ENCODE measurements around the gene ENKUR.

ENKUR gene

GRCh38 chr10:24938525-24938924 is 77.4 kb downstream of the ENKUR start:
- DNase-seq: no peak

GRCh38 chr10:24938076-24938475 is 77.9 kb downstream of the ENKUR start:
- DNase-seq: no peak

- DNase-seq: no peak
Observed at GRCh38 chr10:24935504-24936292, 80.3 kb downstream of the ENKUR start.

Data from DMS153 (cell line).